Neural cell (in vitro differentiated cells): ENCODE data around the gene C1QTNF3. TPM values are rescaled to one million over a fixed set of nuclear protein-coding genes. Genes with fewer than 3 reads are reported as not detected.

Source experiments
- H2AFZ ChIP-seq: fragments of 200-600, 300-800 bp; sonication (generic), shearing (Covaris generic); 2 replicates; pipeline ENCODE4 v1.6.0; 2014; ENCODE audit warnings: low read depth, mild to moderate bottlenecking, antibody characterized with exemption, low read length, moderate library complexity
- H3F3A ChIP-seq: fragments of 200-600 bp; shearing (Covaris generic); 2 replicates; pipeline ENCODE4 v1.6.1; 2016; ENCODE audit warnings: mild to moderate bottlenecking, moderate library complexity, mixed read lengths, antibody characterized with exemption, low read length; ENCODE audit not compliant: insufficient read depth, poor library complexity, severe bottlenecking
- H3K27ac ChIP-seq: fragments of 200-600, 300-800 bp; sonication (generic), shearing (Covaris generic); 2 replicates; pipeline ENCODE4 v1.5.1; 2014; ENCODE audit warnings: mild to moderate bottlenecking, low read length, moderate library complexity
- H3K27me3 ChIP-seq: fragments of 300-800, 200-600 bp; sonication (generic), shearing (Covaris generic); 2 replicates; pipeline ENCODE4 v1.6.0; 2014; ENCODE audit warnings: mild to moderate bottlenecking, low read depth, low read length, moderate library complexity; ENCODE audit not compliant: insufficient read depth
- H3K36me3 ChIP-seq: fragments of 300-800, 200-600 bp; sonication (generic), shearing (Covaris generic); 2 replicates; pipeline ENCODE4 v1.5.1; 2014; ENCODE audit warnings: mild to moderate bottlenecking, antibody characterized with exemption, low read length, moderate library complexity; ENCODE audit not compliant: insufficient read depth
- H3K4me2 ChIP-seq: fragments of 300-800, 200-600 bp; sonication (generic), shearing (Covaris generic); 2 replicates; pipeline ENCODE4 v1.6.0; 2014; ENCODE audit warnings: mild to moderate bottlenecking, low read length
- H3K4me3 ChIP-seq: fragments of 300-800, 200-600 bp; sonication (generic), shearing (Covaris generic); 2 replicates; pipeline ENCODE4 v1.5.1; 2014; ENCODE audit warnings: mild to moderate bottlenecking, low read length, moderate library complexity
- H3K79me2 ChIP-seq: fragments of 200-600 bp; shearing (Covaris generic); replicated peaks from 2 replicates; pipeline ENCODE4 v1.6.0; 2014; ENCODE audit warnings: mild to moderate bottlenecking, low read length, moderate library complexity; ENCODE audit not compliant: insufficient read depth
- H3K9ac ChIP-seq: fragments of 300-800, 200-600 bp; sonication (generic), shearing (Covaris generic); 2 replicates; pipeline ENCODE4 v1.6.1; 2016; ENCODE audit warnings: mild to moderate bottlenecking, low read length, mixed read lengths
- H3K9me2 ChIP-seq: fragments of 200-600 bp; shearing (Covaris generic); 2 replicates; pipeline ENCODE4 v1.6.1; 2016; ENCODE audit warnings: mild to moderate bottlenecking, low read length, mixed read lengths; ENCODE audit not compliant: insufficient read depth
- H3K9me3 ChIP-seq: fragments of 200-600, 300-800 bp; sonication (generic), shearing (Covaris generic); 2 replicates; pipeline ENCODE4 v1.6.1; 2016; ENCODE audit warnings: mild to moderate bottlenecking, mixed run types, low read length, moderate library complexity, mixed read lengths
- H4K20me1 ChIP-seq: fragments of 200-600 bp; shearing (Covaris generic); 2 replicates; pipeline ENCODE4 v1.6.1; 2016; ENCODE audit warnings: mild to moderate bottlenecking, mixed run types; ENCODE audit not compliant: insufficient read depth
- CTCF ChIP-seq: fragments of 450-650 bp; IDR thresholded peaks from 2 replicates; pipeline ENCODE4 v1.5.1; 2014; ENCODE audit warnings: antibody characterized with exemption, mild to moderate bottlenecking, moderate library complexity; ENCODE audit not compliant: poor library complexity, severe bottlenecking
- EZH2 ChIP-seq: fragments of 200-600, 300-800 bp; shearing (Covaris generic), sonication (generic); IDR thresholded peaks from 2 replicates; pipeline ENCODE4 v1.6.1; 2014; ENCODE audit warnings: antibody characterized with exemption, low read length, borderline replicate concordance, mild to moderate bottlenecking; ENCODE audit not compliant: insufficient read depth, poor library complexity, severe bottlenecking
- MXI1 ChIP-seq: fragments of 450-650 bp; conservative IDR thresholded peaks from 2 replicates; pipeline ENCODE4 v1.6.1; 2014; ENCODE audit warnings: antibody characterized with exemption, mild to moderate bottlenecking; ENCODE audit not compliant: poor library complexity, severe bottlenecking
- POLR2AphosphoS5 ChIP-seq: IDR thresholded peaks from 2 replicates; pipeline ENCODE4 v1.6.1; 2012
- RAD21 ChIP-seq: fragments of 450-650 bp; conservative IDR thresholded peaks from 2 replicates; pipeline ENCODE4 v1.6.1; 2014; ENCODE audit warnings: antibody characterized with exemption, mild to moderate bottlenecking, moderate library complexity
- polyA plus RNA-seq: library from polyadenylated mRNA; depleted of rRNA; stranded (reverse); fragments of >200 nt; gene quantifications from 2 replicates; pipeline ENCODE4 v1.2.3, GENCODE V29; 2014
- TF ChIP-seq, protein P1 (sequence below): IDR thresholded peaks from 2 replicates; pipeline ENCODE4 v1.6.1; 2012; ENCODE audit warnings: borderline replicate concordance

Gene C1QTNF3
- polyA plus RNA-seq, 1 donor from 2014 or later, result 33.1 TPM

GRCh38 chr5:34041247-34041972 lies 1.6 kb downstream of the C1QTNF3 start:
- TF ChIP-seq MXI1 (no peak), POLR2AphosphoS5 (no peak), CTCF (no peak), RAD21 (no peak), EZH2 (no peak)
- TF ChIP-seq, protein P1, sequence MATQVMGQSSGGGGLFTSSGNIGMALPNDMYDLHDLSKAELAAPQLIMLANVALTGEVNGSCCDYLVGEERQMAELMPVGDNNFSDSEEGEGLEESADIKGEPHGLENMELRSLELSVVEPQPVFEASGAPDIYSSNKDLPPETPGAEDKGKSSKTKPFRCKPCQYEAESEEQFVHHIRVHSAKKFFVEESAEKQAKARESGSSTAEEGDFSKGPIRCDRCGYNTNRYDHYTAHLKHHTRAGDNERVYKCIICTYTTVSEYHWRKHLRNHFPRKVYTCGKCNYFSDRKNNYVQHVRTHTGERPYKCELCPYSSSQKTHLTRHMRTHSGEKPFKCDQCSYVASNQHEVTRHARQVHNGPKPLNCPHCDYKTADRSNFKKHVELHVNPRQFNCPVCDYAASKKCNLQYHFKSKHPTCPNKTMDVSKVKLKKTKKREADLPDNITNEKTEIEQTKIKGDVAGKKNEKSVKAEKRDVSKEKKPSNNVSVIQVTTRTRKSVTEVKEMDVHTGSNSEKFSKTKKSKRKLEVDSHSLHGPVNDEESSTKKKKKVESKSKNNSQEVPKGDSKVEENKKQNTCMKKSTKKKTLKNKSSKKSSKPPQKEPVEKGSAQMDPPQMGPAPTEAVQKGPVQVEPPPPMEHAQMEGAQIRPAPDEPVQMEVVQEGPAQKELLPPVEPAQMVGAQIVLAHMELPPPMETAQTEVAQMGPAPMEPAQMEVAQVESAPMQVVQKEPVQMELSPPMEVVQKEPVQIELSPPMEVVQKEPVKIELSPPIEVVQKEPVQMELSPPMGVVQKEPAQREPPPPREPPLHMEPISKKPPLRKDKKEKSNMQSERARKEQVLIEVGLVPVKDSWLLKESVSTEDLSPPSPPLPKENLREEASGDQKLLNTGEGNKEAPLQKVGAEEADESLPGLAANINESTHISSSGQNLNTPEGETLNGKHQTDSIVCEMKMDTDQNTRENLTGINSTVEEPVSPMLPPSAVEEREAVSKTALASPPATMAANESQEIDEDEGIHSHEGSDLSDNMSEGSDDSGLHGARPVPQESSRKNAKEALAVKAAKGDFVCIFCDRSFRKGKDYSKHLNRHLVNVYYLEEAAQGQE, result no peak
- Histone ChIP-seq H3K9me2 (no peaks in the 10 kb centered on the region), H3K9me3 (no peaks in the 10 kb centered on the region), H2AFZ (no peak overlapping the region), H3K36me3 (no peaks in the 10 kb centered on the region), H3K27me3 (no peaks in the 10 kb centered on the region), H3K9ac (no peak overlapping the region), H3K27ac (no peak overlapping the region), H3K79me2 (no peaks in the 10 kb centered on the region), H3F3A (no peaks in the 10 kb centered on the region), H3K4me2 (no peak overlapping the region), H4K20me1 (no peaks in the 10 kb centered on the region), H3K4me3 (no peak overlapping the region)

GRCh38 chr5:34040472-34040871 lies 2.5 kb downstream of the C1QTNF3 start:
- H3K9me2 ChIP-seq, result no peaks in the 10 kb centered on the region
- no peak overlapping the region for H3K4me2 ChIP-seq
- H2AFZ ChIP-seq, result no peak overlapping the region
- no peak overlapping the region for H3K9ac ChIP-seq
- H3K27ac ChIP-seq, result no peak overlapping the region
- H3F3A ChIP-seq, result no peaks in the 10 kb centered on the region
- H3K36me3 ChIP-seq, result peaks cover under 1% of the 10 kb centered on the region
- TF ChIP-seq MXI1 (no peak), EZH2 (no peak)
- TF ChIP-seq, protein P1, result no peak
- H3K4me3 ChIP-seq, result no peak overlapping the region
- H3K9me3 ChIP-seq, result no peaks in the 10 kb centered on the region
- no peaks in the 10 kb centered on the region for H4K20me1 ChIP-seq
- no peaks in the 10 kb centered on the region for H3K27me3 ChIP-seq
- H3K79me2 ChIP-seq, result no peaks in the 10 kb centered on the region
